ENCODE results near the gene IRF6.

- TF ChIP-seq BACH2 (CRISPR knock-in tag; IDR thresholded peaks at IDR 0.05; ENCODE audit: borderline replicate concordance) (no peak), GLIS3 (CRISPR knock-in tag; IDR thresholded peaks at IDR 0.05) (no peak), PPARA (CRISPR knock-in tag; IDR thresholded peaks at IDR 0.05; ENCODE audit: borderline replicate concordance) (no peak), TOX (CRISPR knock-in tag; IDR thresholded peaks at IDR 0.05; ENCODE audit: borderline replicate concordance) (peak; percentile 53; the same call in 1 of the 2 replicates), TSHZ2 (CRISPR knock-in tag; IDR thresholded peaks at IDR 0.05) (no peak), ZC3H10 (CRISPR knock-in tag; IDR thresholded peaks at IDR 0.05) (no peak), ARNTL (CRISPR knock-in tag; IDR thresholded peaks at IDR 0.05; ENCODE audit: borderline replicate concordance, low read depth) (no peak), RARB (CRISPR knock-in tag; IDR thresholded peaks at IDR 0.05) (peak; percentile 71; the same call in 1 of the 2 replicates), ZFP30 (CRISPR knock-in tag; IDR thresholded peaks at IDR 0.05) (no peak), ZFP3 (CRISPR knock-in tag; IDR thresholded peaks at IDR 0.05) (no peak), POU6F1 (CRISPR knock-in tag; IDR thresholded peaks at IDR 0.05; ENCODE audit: borderline replicate concordance, low read depth) (no peak)
These were observed 21.4 kb downstream of the IRF6 start, which contains the start of gene C1orf74 for GRCh38 chr1:209784265-209785169.

Measured in SK-N-SH treated with all-trans-retinoic acid at 6 μM for 48 hours (cell line).